HG03159 (cell line): ENCODE results near the gene APOM.

Experiments used
- ATAC-seq: cut with Tn5 transposase; IDR thresholded peaks from one replicate; pipeline ENCODE4 v1.9.1; 2021; ENCODE audit warnings: mild to moderate bottlenecking, moderate library complexity; ENCODE audit not compliant: unreplicated experiment

The APOM gene

DNA sequence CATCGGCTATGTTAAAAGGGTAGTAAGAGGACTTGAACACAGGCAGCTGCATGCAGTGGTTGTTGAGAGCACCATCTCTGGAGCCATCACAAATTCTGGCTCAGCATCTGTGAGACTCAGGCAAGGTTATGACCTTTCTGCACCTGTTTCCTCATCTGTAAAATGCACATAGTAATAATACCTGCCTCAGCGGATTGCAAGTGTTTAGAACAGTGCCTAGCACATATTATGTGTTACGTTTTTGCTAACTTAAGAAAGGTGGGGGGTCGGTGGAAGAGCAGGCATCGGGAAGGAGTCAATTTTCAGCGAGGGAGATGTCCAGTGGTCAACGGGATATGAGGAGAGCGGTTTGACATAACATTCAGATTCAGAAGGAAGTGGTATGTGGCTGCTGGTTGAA, 22.3 kb downstream of the APOM start:
- no peak for ATAC-seq

DNA sequence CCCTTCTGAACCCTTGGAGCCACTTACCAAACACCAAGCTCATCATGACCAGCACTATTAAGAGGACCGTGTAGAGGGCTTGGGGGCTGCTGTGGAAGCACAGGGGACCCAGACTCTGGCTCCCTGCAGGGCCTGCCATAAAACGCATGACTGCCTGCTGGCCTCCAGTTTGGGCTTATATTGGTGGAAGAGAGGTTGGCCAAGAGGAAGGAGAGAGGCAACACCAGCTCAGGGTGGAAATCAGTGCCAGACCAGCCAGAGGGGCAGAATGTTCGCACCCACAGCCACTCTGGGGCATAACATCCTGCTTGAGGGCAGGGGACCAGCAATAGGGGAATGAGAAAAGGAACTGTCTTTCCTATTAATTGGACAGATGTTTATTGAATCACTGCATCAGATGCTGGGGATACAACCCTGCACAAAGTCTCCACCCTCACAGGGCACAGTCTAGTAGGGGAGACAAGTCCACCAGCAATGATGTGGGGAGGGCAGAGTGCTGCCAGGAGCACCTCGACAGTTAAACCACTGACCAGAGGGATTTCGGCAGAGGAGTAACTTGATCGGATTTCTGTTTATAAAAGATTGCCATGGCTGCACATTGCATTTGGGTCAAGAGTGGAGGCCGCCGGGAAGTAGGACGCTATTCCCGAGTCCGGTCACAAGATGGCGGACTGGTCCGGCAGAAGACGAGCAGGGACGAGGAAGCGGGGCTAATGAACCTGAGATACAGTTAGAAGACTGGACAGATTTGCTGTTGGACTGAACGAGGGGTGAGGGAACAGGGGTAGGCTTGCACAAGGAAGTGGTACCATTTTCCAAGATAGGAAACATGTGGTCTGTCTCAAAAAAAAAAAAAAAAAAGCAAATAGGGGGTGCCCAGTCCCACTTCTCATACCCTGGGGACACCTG, 24.8 kb downstream of the APOM start, which contains the start of gene LY6G5C:
LY6G5C (minus strand) TSS at position 842 of the 909 bp plus-strand sequence; CDS start at position 148, 694 bp downstream.
- ATAC-seq = no peak

DNA sequence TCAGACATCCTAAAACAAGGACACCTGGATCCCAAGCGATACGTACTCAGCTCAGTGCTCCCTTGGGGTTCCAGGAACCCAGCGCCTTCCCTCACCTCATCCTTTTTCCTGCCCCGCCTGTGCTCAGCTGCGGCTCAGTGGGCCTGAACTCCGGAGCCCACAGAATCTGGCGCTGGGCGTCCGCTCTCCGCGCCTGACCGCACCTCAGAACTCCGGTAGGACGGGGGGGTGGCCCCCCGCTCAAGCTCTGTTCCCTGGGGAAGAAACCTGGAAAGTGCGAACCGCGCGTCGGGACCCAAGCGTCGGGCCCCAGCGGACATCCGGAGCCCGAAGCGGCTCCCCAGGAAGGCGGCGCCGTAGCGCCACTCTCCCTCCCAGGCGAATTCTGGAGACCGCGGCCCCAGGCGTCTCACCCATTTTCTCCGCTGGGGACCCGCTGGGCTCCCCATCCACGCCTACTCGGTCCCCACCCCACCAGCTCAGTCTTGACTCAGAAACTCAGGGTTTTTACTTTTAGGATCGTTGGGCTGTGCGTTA, 25.5 kb downstream of the APOM start:
- no peak for ATAC-seq

DNA sequence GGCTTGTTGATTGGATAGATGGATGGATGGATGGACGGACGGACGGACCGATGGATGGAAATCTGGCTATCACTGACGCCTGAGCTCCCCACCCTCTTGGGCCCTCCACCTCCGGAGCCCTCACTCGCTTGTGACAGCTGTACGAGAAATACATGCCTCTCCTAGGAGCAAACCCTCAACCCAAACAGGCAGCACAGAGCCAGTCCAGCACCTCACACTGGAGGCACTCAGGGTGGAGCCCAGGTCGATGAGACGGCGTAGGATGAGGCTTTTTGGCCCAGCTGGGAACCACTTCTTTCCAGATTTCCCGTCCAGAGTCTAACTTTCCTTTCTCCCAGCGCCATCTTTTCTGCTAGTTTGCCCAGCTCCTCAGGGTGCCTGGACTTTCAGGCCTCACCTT, 27.9 kb downstream of the APOM start:
- no peak for ATAC-seq

DNA sequence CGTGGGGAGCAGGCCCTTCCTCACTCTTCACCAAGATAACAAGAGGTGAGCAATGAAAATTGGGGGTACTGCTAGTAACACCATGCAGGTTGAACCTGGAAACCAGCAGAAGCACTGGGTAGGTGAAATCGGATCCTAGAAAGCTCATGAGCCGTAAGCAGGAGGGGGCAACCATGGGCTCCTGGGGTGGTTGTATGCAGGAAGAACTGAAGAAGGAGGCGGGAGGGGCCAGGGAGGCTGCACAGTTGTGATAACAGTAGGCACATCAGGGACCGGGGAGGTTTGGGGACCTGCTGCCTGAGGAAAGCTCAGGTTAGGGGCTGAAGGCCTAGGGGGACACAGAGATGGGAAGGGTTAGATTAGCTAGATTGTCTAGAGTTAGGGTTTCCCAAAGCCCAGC, 30.8 kb downstream of the APOM start:
- no peak for ATAC-seq

DNA sequence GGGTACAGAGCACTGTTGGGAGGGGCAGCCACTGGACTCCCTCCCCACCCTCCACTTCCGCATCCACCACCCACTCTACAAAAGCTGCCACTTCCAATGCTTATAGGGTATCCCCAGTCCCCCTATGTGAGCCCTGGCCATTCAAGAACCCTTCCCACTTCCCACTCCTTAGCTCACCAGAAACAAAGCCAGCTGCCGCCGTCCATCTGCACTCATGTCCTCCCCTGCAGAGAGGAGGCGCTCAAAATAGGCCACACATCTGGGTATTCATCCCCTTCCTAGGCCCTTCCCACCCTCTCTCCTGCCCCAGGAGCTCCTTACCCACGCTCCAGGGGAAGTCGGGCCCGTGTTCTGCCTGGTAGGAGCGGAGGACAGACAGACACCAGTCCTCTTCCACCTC, 31.6 kb downstream of the APOM start:
- ATAC-seq = no peak

DNA sequence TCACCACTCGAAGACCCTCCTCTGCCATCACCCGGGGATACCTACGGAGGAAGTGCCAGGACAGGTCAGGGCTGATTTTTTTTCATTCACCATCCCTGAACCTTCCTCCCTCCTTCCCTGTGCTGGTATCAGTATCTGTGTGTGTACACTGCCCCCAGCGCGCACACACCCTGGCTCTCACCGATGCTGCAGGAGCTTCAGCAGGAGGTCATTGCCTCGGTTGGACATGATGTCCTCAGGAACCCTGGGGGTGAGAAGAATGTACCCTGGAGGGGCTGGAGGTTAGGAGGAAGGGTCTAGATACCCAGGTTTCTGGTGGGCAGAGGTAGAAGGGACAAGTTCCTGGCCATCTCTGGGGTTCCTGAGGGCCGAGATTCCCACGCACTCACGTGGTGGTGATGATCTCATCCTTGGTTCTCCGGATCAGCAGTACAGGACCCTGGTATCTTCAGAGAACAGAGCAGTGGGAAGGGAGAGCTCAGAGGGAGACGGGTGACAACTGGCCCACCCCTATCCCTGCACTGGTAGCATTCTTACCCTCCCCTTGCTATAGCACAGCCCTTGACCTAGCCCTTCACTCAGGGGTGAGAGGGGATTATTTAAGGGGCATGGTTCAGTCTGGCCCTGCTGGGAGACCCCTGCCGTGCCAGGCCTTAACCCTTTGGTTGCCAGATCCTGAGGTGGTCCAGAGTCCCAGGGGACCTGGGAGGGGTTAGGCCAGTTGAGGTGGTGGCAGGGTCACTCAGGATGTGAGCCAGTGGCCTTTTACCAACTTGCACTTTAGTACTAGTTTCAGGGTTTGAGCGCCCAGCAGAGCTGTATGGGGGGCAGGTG, 32.4 kb downstream of the APOM start:
- ATAC-seq = no peak

DNA sequence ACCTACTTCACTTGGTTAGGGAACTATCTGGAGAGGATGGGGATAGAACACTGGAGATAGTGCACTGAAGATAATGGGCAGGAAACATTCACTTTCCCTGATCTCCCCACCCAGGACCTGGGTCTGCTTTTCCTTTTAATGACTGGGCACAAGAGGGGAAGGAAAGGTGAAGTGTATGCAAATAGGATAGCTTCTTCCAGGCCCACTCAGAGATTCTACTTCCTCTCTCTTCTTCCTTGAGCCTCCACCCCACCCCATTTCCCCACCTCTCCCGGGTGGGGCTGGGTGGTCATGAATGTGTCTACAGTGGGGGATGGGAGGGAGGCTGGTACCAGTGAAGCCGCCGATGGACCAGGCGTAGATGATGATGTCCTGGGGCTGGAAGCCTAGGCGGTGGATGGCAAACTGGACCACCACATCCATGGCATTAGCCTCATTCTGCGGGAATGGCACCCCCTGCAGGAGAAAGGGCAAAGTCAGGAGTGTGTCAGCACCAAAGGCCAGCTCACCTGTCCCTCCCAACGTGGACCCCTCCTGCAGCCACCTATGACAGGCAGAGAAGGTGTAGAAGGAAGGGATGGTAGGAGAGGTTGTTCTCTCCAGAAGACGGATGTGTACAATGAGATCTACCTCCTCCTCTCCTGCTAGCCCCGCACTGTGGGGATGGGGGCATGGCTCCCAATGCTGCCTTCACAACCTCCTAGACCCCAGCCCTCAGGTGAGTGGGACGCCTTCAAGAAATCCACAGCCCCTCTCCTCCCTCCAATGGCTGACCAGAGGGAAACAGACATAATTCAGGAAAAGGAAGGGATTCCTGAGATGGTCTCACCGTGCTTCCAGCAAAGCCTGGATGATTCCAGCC, 33.8 kb downstream of the APOM start:
- ATAC-seq = no peak

DNA sequence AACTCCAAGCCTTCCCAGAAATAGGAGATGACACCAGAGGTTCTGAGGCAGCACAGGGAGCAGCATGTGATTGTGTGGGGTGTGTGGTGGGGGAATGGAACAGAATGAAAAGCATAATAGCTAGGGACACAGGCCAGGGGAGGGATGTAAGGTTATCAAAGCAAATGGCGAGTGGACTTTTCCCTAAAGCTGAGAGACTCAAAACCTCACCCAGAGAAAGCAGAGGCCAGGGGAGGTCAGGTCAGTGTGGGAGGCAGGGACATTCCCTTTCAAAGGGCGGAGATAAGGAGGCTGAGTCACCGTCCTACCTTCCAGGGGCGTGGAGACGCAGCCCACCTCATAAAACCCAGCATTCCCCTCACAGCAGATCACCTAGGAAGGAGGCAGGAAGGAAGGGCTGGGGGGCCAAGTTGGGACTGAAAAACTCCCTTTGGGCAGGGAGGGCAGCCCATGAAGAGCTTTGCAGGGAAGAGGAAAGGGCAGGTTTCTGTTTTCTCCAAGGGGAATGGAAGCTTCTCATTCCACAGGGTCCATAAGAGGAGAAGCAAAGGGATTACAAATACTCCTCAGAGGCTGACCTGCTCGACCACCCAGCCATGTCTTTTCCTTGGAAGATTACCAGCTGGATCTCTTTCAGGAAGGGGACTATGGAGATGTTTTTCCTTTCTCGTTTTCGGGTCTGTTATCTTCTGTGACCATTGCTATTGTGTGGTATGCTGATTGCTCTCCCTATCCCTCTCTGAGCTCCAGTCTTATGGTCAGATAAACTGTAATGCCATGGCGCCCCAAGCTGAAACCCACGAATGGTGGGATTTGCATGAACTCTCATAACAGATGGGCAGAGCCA, 34.8 kb downstream of the APOM start:
- no peak for ATAC-seq

DNA sequence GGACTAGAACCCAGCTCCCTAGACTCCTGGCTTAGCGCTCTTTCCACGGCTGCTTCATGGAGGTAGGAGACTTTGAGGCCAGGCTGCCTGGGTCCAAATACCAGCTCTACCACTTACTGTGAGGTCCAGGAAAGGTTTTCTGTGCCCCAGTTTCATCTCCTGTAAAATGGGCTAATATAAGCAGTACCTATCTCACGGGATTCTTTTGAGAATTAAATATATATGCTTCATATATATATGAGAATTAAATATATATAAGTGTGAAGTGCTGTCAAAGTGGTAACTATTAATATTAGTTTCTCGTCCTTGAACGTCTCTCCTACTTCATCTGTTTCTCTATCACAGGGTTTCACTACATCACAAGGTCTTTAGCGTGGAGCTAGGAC, 35.4 kb downstream of the APOM start:
- no peak for ATAC-seq

DNA sequence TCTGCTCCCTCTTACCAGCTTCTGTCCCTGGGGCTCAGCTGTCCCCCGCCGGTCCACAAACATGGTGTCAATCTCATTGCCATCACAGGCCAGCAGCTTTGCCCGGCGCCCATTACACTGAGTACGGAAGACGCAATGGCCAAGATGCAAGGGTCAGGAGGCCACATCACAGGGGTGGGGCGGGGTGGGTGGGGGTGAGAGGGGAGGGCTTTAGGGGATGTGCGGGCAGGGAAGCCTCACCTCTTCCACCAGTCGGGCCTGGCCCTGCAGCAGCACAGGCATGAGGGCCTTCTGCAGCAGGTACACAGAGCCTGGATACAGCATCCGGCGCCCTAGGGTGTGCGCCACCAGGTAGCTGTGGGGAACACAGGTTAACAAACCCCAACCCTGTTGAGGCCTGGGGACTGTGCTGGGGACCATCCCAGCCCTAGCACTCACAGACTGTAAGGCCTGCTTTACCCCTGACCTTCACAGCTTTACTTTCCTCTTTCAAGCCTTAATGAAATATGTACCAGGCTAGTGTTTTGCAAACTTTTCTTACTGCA, 35.9 kb downstream of the APOM start:
- ATAC-seq = no peak

DNA sequence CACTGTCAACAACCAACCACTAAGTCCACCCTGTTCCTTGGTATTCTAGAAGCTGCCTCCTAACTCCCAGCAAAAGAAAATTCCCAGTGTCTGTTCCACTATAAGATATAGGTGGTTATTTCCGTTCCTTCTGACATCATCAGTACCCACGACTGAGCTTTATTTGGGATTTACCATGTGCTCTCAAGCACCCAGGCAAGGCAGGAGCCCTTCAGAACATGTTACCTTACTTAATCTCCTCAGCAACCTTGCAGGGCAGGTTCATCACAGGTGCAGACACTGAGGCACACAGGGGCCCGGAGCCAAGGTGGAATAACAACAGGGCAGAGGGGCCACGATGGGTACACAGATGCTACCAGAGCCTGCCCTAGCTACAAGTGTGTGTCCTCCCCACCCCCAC, 36.7 kb downstream of the APOM start:
- no peak for ATAC-seq

DNA sequence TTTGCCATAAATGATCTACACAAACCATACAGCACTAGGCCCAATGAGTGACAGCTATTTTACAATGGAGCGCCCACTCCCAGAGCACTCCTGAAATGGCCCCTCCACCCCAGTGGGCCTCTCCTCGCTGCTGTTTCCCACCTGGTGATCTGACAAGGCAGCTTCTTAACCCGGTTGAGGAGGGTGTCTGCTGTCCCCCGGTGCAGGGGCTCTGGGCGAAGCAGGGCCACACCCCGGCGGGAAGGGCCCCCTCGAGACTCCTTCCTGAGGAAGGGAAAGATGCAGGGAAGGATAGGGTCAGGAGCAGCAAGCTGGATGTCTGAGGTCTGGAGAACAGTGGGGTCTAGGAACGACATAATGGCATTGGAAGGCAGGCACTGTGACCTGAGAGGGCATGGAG, 37.2 kb downstream of the APOM start:
- no peak for ATAC-seq

DNA sequence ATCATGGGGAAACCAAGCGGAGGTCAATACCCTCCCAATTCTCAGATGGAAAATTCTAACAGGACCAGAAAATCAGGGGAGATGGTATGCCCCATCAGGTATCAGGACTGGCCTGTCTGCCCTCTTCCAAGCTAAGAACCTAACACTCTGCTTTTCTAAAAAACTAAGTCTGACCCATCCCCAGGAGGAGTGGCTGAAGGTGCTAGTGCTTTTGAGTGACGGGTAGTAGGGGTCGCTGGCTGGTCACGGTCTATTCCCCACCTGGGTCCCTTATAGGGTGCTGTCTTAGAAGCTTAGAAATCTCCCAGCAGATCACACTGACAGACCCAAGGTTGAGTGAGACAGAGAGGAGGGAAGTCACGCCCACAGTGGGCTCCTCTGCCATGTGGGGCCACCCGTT, 37.8 kb downstream of the APOM start:
- no peak for ATAC-seq

DNA sequence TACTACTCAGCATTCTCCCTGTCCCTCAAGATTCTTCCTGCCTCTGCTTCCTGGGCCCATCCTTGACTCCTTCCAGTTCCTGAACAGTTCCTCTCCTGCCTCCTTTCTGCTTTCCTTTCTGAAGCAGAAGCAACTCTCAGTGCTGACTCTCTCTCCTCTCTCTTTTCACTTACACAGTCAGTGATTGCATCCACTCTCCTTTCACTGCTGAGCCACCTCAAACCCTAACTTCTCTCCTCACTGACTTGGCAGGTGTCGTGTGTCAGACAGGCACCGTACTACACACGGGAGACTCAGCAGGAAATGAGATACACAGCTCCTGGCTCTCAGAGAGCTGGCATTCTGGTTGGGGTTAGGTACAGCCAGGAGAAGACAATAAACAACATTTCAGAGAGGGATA, 41.9 kb downstream of the APOM start:
- ATAC-seq = no peak

DNA sequence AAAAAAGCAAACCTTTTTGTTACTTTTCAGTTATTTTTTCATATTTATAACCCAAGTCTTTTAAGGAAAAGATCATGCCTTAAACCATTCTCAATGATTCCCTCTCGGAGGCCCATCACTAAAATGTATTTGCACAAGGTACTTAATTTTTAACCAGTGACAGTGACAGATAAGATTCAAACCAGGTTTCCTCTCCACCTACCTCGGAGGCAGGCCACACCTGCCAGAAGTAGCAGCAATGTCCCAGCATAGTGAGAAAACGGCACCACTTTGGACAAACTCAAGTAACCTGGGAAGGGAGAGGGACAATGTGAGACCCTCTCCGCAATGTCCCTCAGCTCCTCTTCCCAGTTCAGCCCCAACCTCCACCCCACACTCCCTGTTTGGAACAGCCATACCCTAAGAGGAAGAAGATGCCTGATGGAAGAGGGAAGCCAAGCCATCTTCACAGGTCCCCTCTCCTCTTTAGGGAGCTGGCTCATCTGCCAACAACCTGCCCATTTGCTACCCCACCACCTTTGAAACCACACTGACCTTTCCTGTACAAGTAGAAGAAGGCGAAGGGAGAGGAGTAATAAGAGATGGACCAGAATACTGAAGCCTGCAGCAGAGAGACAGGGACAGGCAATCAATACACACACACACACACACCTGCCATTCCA, 45.2 kb downstream of the APOM start:
- no peak for ATAC-seq

DNA sequence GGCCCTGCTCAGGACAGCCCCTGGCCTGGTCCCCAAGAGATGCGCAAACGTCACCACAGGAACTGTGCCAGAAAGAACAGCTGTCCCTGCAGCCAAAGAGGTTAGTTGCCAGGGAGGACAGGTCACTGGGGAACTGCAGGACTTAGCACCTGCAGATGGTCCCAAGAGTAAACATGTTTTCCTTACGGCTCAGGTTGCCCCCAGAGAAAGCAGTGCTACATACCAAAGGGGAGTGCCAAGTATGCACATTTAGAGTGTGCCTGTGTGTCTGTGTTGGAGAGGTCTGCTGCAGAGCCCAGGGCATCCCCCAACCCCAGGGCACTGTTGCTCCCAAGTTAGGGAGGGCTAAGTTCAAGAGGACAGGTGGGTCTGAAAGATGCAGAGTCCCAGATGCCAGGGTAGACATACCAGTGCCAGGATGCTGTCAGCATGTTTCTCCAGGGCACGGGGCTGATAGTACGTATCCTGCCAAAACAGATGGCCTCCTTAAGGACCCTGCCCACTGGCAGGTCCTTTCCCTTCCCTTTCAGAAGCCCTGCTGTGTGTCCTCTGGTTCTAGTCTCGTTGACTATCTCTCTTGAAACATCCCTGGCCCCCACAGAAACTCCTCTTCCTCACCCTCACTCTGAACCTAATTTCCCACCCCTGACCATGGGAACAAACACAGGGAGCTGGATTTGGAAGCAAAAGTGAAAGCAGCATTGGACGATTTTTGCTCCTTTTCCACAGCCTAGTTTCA, 46.1 kb downstream of the APOM start:
- ATAC-seq = no peak

DNA sequence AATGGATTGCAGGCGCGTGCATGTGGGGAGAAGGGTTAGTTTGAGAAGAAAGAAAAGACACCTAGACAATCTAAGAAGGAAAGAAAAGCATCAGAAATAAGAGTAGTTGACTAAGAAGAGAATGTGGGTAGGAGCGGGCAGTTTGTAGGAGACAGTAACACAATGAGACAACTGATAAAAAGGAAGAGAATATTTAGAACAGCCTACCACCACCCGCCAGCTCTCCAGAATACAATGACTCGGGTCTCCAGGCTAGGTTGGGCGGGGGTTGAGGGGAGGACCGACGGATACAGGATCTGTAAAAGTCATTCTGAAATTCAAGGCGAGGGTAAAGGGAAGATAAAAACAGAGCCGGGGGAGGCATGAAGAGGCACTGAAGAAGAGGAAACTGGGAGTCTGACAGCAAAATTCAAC, 46.7 kb downstream of the APOM start:
- ATAC-seq = no peak
